GM19043 (cell line): ENCODE measurements around the gene INO80B.
"Not testable (repeated sequence)": the region's sequence is repeated elsewhere in the genome, so short reads cannot be mapped to it uniquely, and the experiment has no call there.

Source experiments
- ATAC-seq: cut with Tn5 transposase; IDR thresholded peaks from one replicate; pipeline ENCODE4 v1.9.1; 2021; ENCODE audit warnings: low read depth; ENCODE audit not compliant: unreplicated experiment

The INO80B gene

DNA sequence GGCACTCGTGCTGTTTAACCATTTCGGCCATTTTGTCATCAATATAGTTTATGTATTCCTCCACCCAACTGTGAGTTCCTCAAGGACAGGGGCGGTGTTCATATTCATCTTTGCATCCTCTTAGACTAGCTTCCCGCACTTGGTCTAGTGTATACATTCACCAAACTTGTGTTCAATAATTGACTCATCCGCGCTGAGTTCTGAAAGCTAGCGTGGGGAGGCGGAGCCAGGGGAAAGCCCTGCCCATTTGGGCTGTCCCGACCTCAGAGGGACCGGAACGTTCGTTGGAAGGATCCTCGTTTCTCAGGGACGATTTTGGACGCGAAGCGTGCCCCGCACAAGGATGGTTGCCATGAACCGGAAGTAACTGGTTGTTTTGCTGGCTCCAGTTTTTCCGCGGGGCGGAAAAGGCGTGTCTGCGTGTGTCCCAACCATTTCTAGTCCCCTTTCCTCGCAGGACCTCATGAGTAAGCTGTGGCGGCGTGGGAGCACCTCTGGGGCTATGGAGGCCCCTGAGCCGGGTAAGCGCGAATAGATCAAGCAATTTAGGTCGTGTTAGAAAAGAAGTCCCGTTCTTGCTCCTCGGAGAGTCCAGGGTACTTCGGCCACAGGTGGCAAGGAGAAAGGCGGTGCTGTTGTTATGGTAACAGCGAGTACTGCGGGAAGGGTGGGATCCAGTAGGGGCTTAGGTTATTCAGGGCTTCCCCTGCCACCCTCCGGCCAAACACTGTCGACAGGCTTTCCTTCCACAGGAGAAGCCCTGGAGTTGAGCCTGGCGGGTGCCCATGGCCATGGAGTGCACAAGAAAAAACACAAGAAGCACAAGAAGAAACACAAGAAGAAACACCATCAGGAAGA, at the start of gene INO80B:
Gene INO80B (plus strand): TSS at position 434 of the 858 bp plus-strand sequence. CDS start 30 bp downstream, at position 464.
- ATAC-seq, result peak; percentile 45

GRCh38 chr2:74406035-74406434, 48.9 kb upstream of the INO80B start:
- ATAC-seq, result peak; percentile 64

DNA sequence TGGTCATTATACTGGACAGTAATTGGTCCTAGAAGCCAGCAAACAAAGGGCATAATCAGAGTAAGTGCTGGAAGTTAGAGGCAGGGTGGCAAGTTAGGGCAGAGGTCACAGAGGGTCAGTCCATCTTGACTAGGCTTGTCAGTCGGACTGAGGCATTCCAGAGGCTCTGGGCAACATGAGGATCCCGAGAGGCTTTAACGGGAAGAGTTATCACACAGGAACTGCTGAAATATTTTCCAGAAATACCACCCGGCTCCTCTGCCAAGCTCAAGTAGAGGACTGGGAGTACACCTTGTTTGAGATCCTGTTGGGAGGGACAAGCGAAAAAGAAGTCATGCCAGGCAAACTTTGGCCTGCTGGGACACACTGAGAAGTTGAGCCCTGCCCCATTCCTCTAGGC, 47.2 kb upstream of the INO80B start:
- no peak for ATAC-seq

- ATAC-seq, result no peak
Observed at GRCh38 chr2:74413001-74413698, 41.7 kb upstream of the INO80B start.

GRCh38 chr2:74414441-74414840, 40.4 kb upstream of the INO80B start:
- ATAC-seq, result no peak

- ATAC-seq, result no peak
Observed at GRCh38 chr2:74414881-74415761, 39.8 kb upstream of the INO80B start.

DNA sequence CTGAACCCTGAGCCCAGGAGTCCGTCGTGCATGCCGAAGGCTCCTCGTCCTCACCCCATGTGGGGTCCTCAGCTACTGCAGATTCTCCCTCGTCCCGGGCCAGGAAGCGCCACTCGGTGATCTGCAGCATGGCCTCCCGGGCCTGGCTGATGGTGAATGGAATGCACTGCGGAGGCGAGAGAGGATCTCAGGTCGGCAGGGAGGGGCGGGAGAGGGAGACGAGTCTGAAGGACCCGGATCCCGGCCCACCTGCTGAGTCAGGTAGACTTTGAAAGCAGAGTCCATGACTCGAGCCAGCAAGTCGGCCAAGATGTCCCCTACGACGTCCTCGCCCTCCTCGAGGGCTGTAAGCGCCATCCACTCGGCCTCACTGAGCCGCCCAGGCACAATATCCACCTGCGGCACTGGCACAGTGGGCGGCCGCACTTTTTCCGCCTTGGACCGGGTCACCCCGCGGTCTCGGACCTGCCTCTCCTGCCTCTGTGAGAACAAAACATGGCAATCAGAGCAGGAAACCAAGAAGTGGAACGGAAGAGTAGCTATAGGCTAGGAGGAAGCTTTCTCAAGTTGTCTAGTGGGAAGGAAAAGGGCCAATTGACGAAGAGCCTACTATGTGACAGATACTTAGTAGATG, 39.0 kb upstream of the INO80B start:
- no peak for ATAC-seq

- no peak for ATAC-seq
Observed at GRCh38 chr2:74416778-74417177, 38.1 kb upstream of the INO80B start.

DNA sequence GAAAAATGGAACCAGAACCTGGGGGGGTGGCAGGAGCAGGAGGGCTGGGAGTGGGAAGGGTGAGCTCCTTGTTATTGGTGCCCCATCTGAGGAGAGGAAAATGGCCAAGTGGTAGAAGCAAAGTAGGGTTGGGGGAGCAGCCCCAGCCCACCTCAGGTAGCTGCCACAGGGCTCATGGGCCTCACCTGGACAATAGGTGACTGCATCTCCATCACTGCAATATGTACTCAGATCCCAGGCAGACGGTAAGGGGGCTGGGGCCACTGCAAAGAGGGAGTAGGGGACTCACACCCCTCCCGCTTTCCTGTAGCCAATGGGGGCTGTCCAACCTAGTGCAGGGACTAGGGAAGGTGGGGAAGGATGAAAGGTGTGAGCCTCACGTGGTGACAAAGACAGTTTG, 37.7 kb upstream of the INO80B start:
- ATAC-seq, result no peak

DNA sequence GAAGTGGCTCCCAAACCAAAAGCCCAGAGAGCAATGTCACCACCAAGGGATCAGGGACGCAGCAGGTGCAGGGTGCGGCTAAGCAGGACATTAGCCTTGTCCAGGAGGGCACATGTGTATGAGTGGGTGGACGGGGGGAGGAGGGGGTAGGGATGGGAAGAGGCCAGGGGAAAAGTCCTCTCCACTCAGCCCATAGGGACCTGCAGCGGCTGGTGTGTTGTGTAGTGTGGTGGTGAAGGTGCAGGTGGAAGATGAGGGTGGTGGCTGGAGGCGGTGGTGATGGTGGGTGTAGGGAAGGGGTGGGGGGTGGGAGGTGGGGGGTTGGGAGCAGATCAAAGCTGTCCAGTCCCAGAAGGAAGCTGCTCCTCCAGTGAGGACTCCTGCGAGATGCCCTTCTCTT, 37.1 kb upstream of the INO80B start:
- ATAC-seq, result no peak

DNA sequence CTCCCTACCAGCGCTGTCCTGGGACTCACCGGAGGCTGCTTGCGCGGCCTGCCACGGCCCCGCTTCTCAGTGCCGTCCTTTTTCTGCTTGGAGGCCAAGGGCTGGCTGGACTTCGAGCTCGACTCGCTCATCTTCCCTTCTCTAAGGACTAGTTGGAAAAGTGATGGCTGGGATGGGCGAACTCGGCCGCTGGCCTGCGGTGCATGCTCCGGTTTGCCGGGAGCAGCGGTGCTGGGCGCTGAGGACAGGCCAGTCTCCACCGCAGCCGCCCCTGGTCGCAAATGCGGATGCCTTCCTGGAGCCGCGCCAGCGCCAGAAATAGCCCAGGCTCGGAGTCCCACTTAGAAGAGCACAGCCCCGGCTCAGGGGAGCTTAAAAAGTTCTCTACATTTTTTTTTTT, 36.6 kb upstream of the INO80B start:
- no peak for ATAC-seq

DNA sequence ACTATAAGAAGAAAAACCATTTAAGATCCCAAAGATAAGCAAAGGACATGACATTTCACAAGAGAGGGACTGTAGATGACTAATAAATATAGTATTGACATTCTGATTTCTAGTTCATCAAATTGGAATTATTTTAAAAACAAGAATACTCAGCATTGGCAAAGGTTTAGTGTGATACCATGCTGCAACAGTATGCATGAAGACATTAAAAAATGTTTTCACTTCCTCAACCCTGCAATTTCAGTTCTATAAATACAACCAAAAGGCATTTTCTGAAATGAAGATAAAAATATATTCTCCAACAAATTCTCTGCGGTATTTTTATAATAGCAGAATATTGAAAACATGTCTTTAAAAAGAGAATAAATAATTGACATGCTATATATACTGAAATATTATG, 35.5 kb upstream of the INO80B start:
- ATAC-seq, result no peak

- no peak for ATAC-seq
Observed at GRCh38 chr2:74420006-74420405, 34.9 kb upstream of the INO80B start.

DNA sequence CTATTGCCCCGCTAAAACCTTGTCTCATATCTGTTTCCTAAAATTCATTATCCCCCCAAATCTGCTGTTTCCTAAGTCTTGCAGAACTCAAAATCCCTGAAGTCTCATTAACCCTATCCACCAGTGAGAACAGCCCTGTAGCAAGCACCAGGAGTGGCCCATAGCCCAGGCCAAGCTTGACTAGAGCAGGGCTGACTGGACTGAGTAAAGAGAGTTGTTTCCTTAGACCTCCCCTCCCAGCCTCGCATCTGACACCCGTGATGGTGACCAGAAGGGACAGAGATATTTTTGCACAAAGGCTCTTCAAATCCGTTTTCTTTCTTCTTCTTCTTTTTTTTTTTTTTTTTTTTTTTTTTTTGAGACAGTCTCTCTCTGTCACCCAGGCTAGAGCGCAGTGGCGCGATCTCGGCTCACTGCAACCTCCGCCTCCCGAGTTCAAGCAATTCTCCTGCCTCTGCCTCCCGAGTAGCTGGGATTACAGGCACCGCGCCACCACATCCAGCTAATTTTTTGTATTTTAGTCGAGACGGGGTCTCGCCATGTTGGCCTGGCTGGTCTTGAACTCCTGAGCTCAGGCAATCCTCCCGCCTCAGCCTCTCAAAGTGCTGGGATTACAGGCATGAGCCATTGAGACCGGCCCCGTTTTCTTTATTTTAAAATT, 34.3 kb upstream of the INO80B start:
- not testable (repeated sequence) for ATAC-seq

DNA sequence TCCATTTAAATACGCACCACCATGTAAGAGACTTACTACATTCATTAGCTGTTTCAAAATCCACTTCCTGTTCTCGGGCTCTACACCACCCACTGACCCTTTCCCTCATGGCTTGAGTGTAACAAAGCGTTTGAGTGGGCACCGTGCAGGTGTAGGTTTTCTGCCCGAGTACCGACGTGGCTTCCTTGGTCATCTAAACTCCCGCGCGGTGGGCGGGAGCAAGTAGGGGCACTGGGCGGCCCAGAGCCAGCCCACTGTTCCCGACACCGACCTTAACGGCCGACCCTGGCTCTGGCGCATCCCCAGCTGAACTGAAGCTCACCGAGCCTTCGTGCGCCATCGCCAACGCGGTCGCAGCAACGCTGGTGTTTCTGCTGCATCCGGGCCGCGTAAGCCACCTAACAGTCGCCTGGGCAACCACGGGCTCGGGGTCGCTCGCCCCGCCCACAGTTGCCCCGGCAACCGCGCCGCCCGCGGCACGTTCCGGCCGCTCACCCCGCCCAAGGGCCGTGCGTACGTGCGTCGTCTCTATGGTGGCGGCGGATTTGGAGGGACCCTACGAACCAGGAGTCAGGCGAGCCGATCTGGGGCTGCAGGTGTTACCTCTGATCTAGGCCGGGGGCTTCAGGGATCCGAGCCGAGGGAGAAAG, 33.5 kb upstream of the INO80B start, which contains the start of the genes C2orf81 and WDR54:
Gene C2orf81 (minus strand): TSS at position 399 of the 650 bp plus-strand sequence. CDS start 59 bp downstream, at position 340.
Gene WDR54 (plus strand): TSS at position 510 of the 650 bp plus-strand sequence. CDS start 424 bp downstream, outside the sequence.
- ATAC-seq, result peak; percentile 89

DNA sequence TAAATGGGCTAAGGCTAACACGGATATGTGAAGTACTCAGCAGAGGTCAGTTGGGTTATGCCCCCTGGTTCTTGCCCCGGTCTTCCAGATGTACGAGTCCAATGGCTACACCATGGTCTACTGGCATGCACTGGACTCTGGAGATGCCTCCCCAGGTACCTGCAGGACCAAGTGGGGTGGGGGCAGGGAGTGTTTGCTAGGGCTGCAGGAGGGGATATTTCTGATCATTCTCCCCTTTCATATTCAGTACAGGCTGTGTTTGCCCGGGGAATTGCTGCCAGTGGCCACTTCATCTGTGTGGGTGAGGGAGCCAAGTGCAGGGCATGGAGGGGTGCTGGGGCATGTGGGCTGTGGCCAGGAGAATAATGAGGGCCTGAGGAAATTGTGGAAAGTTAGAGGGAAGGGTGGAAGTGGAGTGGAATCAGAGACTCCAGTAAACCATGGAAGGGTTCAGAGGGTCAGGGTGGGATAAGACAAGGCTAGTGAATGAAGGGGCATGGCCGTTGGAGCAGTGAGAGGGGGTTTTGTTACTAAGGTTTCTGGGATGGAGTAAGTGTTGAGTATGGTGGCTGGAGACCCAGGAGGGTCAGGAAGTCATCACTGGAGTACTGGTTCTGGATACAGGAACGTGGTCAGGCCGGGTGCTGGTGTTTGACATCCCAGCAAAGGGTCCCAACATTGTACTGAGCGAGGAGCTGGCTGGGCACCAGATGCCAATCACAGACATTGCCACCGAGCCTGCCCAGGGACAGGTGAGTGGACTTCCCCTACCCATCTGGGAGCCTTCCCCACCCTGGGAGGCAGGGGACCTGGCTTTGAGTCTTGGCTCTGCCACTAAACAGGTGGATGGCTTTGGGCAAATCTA, 31.4 kb upstream of the INO80B start:
- ATAC-seq, result no peak

GRCh38 chr2:74424139-74424992, 30.5 kb upstream of the INO80B start:
- ATAC-seq, result no peak
